GM04504 (cell line): ENCODE measurements around the gene RPL29.
"Not testable (repeated sequence)": the region's sequence is repeated elsewhere in the genome, so short reads cannot be mapped to it uniquely, and the experiment has no call there.

Experiments used
- DNase-seq: peaks from one replicate; pipeline ENCODE4 v3.0.0-alpha.2; 2012; ENCODE audit warnings: low read depth

Gene RPL29

DNA sequence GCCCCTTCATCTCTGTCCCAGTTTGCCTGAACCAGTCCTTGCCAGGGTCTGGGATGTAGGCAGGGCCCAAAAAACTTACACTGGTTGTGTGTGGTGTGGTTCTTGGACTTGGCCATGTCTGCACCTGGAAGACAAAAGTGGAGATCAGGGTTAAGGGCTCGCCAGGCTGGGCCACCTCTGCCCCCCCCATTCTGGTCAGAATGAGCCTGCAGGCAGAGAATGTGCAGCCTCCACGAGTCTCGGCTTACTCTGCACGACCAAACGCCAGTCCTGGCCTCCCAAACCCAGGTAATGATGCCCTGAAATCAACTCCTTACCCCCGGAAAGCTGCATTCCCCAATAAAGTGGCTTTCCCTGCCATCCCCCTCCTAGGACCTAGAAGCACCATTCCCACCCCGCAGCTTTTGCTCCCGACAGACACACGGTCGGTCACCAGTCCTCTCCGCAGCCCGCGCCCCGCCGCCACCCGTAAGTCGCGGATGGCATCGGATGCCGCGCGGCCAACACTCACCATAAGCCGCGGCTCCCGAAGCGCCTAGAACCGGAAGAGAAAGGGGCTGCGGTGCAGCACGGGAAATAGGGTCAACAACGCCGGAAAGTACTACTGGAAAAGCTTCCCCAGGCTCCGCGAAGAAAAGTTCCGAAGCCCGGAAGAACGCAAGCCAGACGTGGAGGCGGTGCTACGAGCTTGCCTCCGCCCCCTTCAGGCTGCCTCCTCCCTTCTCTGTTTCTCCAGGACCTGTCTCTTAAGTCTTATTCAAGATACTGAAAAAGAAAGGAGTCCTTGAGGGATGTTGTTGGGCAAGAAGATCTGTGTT is at the start of gene RPL29:
TSS of gene RPL29 (minus strand) at position 550 of the 818 bp plus-strand sequence. CDS start at position 116, 434 bp downstream.
- peak; percentile 89 for DNase-seq

DNA sequence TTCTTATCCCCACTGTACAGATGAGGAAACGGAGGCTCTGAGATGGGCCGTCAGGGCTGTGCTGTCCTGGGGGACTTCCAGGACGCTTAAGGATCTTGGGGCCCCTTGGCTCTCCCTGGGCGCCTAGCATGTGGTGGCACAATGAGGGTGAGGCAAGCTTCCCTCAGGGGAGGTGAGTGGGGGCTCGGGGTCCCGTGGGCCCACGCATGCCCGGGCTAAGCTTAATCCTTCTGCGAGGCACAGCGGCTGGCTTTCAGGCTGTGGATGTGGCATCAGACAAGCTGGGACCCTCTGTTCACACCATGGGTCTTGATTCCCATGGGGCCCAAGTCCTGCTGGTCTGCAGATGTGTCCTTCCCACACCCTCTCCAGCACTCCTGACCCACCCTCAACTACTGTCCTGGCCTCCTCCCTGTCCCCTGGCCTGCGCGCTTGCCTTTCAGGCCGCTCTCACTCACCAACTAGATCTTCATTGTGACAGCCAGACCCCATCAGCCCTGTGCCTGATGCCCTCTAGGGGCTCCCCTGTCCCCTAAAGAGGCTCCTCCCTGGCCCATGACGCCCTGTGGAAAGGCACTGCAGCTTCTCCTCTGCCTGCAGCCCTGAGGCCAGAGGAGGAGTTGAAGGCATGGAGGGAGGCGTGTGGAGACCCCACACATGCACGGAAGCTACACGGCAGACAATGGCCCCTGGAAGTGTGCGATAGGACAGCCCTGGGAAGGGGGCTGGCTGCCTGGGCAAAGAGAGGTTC is 49.3 kb upstream of the RPL29 start:
- DNase-seq, result no peak

DNA sequence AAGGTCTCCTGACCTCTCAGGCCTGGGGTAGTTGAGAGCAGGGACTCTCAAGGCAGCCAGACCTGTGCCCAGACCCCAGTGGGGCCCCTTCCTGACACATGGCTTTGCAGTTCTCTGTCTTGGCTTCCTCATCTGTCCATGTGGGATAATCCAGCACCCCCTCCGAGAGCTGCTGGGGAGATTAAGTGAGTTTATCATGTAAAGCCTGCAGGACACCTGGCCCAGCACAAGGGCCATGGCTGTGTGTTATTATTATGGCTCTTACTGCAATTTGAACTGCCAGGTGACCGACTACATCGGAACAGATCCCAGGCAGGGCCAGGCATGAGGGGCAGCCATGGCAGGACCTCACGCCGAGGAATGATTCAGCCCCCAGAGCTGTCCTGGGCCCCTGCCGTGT is 48.1 kb upstream of the RPL29 start:
- no peak for DNase-seq

DNA sequence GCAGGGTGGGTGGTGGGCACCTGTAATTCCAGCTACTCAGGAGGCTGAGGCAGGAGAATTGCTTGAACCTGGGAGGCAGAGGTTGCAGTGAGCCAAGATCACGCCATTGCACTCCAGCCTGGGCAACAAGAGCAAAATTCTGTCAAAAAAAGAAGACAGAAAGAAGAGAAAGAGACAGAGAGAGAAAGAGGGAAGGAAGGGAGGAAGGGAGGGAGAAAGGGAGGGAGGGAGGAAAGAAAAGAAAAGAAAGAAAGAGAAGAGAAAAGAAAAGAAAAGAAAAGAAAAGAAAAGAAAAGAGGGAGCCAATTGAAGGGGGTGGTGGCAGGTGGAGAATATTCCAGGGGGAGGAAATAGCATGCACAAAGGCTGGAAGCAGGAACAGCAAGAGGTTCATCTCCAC is 47.3 kb upstream of the RPL29 start:
- not testable (repeated sequence) for DNase-seq

DNA sequence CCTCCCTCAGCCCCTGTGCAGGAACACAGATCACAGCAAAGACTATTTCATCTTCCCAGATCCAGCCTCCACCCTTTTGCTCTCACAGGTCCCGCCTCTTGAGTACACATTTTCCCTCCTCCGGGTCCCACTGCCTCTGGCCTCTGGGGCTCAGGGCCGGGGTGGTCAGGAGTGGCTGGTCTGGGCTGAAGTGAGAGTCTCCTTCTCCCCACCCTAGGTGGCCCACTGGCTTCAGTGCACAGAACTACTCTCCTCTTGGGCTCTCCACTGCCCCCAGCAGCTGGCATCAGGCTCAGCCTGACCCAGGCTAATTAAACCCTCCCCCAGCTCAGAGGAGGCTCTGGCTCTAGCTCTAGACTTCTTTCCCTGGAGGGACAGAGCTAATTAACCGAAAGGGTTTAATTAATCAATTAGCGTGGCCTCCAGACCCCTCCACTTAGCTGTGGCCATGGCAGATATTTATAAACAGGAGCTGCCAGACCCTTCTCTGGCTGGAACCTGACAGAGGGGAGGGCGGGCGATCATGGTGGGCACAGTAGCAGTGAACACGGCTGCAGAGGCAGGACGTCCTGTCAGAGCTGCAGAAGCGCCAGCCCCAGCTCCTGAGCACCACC is 45.5 kb upstream of the RPL29 start:
- DNase-seq, result no peak

DNA sequence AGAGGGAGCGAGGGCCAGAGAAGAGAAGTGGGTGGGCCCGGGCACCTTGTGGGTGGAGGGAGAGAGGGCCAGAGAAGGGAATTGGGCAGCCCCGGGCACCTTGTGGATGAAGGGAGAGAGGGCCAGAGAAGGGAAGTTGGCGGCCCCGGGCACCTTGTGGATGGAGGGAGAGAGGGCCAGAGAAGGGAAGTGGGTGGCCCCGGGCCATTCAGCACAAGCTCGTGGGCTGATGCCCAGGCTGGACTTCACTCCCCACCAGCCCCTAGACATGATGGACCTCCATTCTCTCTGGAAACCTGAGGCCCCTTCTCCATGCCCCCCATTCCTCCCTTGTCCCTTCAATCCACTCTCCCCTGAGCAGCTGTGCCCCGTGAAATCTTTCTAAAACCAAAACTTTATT is 44.9 kb upstream of the RPL29 start:
- DNase-seq, result no peak

DNA sequence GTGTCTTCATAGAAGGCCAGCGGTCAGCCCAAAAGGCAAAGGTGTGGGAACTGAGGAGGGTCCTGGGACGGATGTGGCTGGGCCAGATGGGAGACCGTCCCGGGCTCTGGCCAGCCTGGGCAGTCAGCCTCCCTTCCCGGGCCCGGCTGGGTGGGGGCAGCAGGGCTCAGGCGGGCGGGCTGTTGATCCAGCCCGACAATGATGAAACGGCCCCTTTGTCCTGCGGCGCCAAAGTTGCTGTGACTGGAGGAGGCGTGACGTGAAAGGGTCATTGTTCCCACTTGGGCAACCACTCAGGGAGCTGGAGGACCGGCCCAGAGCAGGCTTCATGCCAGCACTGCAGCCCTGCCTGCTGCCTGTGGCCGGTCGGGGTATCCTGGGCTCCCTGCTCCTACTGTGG is 44.2 kb upstream of the RPL29 start:
- DNase-seq, result no peak

DNA sequence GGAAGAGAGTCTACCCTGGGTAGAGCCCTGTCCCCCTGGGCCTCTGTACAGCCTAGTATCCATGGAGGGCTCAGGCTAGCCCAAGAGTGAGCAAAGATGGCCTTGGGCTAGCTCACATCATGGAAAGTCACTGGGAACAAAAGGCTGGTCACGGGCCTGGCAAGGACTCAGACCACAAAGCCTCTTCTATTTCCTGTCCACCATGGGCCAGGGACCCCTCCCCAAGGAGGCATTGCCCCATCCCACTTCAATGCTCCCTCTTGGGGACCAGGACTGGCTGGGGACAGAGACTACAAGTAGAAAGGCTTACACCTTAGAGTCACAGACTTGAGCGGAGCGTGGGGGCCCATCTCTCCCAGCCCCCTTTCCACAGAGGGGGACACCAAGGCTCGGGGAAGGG is 43.7 kb upstream of the RPL29 start:
- DNase-seq, result no peak

DNA sequence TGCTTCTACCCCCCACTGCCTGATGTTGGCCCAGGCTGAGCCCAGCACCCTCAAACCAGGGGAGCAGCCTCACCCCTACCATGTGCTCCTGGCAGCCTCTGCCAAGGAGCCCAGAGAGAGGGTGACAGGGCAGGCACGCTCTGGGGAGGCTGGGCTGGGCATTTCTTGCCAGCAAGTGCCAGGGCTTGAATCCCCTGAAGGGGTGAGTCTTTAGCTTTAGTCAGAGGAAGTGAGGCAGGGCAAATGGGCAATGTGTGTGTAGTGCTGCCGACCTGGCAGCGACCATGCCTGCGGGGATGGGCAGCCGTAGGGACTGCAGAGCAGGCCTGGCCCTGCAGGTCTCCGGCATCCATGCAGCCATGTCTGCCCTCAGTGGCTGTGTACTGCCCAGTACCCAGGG is 42.5 kb upstream of the RPL29 start:
- no peak for DNase-seq

DNA sequence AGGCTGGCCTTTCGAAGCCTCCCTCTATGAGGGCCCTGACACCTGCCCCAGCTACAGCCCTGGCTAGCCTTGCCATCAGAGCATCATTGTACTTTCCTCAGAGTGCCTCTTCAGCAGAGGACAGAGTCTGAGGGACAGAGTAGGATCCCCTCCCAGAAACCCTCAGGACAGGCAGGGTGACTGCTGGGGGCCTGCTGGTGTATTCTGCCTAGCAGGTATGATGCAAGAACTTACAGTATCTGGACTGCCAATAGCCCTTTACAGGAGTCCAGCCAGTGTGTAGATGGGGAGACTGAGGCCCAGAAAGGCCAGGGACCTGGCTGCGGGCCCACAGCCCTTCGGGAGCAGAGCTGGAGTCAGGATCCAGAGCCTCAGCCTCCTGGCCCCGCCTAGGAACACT is 41.6 kb upstream of the RPL29 start:
- DNase-seq, result no peak

DNA sequence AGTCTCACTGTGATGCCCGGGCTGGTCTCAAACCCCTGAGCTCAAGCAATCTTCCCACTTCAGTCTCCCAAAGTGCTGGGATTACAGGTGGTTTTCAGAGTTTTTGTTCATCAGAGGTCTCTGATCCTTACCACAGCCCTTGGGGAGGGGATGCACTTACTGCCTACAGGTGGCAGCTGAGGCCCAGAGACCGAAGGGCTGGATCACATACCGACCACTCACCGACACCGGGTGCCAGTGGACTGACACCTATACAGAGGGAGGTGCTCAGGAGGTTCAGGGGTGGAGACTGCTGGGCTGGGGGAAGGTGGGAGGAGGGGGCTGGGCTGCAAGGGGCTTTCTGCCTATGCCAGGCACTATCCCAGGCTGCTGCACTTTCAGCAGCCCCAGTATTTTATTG is 41.1 kb upstream of the RPL29 start:
- DNase-seq, result no peak

DNA sequence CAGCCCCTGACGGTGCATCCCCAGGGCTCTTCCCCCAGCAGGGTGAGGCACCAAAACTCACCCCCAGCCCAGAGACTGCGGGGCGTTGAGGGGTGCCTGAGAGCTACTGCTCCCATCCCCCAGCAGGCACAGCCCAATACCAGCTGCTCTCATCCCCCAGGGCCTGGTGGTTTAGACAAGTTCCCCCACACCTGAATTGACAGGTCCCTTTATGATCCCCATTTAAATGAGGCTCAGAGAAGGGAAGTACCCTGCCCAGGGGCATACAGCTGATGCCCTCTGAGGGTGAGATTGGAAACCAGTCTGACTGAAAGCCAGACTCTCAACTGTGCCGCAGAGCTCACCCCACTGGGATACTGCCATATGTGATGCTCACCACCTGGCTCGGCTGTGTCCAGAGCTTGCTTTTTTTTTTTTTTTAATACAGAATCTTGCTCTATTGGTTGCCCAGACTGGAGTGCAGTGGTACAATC is 40.6 kb upstream of the RPL29 start:
- DNase-seq, result no peak

DNA sequence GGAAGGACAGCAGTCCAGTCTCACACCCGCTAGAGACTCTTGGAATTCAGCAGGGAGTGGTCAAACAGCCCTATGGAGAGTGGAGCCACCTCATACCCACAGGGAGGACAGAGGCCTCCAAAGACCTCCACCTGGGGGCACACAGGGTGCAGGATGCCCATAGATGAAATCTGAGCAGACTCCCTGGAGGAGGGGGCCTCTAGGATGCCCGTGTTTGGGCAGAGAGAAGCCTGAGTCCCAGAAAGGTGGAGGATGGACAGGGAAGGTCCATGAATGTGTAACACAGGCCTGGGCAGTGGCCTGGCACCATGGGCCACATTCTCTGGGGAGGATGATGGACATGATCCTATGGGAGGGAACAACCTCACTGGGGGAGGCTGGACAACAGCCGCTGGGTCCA is 39.0 kb upstream of the RPL29 start:
- no peak for DNase-seq

DNA sequence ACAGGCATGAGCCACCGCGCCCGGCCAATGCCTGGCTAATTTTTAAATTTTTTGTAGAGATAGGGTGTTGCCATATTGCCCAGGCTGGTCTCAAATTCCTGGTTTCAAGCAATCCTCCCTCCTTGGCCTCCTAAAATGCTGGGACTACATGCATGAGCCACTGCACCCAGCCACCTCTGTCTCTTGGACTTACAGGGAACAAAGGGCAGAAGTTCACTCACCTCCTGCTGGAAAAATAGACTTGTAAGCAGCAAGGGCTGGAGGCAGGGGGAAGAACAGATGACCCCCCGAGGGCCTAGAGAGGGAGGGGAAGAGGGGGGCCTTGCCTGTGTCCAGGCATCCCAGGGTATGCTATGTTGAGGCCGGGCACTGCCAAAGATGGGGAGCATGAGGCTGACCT is 38.5 kb upstream of the RPL29 start:
- DNase-seq, result no peak

DNA sequence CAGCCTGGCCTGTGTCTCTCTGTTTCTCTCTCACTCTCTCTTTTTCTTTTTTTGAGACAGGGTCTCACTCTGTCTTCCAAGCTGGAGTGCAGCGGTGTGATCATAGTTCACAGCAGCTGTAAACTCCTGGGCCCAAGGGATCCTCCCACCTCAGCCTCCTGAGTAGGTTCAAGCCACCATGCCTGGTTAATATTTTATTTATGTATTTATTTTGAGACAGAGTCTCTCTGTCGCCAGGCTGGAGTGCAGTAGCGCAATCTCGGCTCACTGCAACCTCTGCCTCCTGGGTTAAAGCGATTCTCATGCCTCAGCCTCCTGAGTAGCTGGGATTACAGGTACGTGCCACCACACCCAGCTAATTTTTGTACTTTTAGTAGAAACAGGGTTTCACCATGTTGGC is 38.1 kb upstream of the RPL29 start:
- not testable (repeated sequence) for DNase-seq

DNA sequence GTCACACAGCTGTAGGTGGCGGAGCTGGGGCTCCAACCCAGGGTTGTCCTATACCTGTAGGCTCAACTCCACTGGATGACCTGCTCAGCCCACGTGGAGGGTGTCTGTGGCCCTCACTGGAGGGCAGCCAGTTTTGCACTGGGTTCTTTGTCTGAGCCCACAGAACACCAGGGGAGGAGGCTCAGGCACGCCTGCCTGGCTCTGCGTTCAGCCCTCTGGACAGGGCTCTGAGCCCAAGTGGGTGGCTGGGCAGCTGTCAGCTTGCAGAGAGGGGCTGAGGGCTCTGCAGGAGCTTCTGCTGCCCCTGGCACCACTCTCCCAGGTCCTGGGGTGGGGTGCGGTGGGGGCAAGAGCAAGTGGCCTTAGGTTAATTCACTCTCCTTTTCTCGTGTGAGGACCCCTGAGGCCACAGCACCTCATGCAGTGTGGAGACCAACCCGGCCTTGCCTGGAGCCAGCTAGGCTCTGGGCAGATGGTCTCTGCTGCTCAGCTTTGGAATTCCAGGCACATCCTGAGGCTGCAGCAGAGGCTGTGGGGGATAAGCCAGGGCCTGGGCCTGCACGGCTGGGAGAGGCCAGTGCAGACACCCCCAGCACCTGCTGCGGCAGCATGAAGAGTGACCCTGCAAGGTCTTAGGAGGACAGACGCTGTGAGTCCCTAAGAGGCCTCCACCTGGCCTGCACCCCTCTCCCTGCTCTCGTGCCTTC is 37.2 kb upstream of the RPL29 start:
- no peak for DNase-seq

DNA sequence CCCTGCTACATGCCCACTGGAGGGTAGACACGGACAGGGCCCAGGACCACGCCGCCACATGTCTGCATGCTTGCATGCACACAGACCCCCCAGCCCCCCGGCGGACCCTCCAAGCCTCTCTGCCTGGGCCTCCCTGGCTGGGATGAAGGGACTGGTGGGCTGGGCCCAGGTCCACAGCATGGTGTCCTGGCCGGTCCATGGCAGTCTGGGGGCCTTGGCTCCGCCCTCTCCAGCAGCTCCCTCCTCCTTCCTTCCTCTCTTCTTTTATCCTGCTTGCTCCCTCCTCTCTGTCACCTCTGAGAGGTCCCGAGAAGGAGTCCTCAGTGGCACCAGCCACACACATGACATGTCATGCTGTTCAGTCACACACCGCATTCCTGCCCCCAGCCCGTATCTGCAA is 36.2 kb upstream of the RPL29 start:
- DNase-seq, result no peak

DNA sequence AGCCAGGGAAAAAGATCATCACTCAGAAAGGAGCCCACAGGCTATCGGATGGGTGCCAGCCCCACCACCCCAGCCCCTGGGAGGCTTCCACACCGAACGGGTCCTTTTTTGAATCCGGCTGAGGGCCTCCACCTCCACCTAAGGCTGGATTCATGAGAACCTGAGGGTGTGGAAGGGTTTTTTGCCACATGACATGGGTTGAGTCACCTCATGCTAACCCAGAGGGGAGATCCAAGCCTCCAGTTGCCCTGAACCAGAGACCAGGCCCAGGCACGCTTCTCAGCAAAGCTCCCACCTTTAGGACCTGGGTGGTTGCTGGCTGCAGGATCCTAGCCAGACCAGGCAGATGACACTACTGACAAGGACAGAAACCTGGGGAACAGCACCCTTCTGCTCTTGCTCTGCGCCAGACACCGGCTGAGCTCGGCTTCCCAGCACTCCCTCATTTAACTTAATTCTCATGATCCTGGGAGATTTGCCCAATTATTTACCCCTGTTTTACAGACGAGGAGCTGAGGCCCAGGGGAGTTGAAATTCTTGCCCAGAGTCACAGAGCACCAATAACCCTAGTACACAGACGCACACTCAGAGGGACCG is 35.1 kb upstream of the RPL29 start:
- no peak for DNase-seq

DNA sequence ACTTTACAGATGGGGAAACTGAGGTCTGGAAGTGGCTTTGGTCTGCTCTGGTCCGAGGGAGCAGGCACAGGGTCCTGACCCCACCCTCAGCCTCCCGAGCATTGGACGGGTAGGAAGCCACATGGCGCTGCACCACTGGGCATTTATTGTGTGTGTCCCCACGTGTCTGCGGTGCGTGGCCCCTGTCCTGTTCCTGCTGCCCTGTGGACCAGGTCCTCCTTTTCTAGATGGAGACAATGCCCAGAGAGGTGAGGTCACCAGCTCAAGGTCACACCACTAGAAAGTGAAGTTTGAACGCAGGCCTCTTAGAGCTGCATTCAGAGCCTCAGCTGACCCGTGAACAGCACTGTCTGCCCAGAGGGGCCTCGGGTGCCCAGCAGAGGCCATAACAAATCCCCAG is 33.8 kb upstream of the RPL29 start:
- no peak for DNase-seq

DNA sequence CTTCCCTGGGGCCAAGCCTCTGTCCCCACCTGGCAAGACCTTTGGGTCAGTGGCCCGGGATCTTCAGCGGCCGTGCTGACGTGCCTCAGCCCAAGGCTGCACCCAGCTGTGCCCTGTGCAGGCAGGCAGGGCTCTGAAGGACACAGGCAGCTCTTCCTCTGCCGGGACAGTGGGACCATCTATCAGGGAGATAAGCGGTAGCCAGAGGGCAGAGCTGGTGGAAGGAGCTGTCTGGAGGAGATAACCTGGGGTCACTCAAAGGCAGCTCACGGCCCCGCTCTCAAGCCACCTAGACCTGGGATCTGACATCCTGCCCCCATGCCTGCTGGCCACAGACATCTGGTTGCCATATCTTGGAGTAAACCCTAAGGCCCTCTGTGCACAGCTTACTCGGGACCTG is 33.4 kb upstream of the RPL29 start:
- no peak for DNase-seq

DNA sequence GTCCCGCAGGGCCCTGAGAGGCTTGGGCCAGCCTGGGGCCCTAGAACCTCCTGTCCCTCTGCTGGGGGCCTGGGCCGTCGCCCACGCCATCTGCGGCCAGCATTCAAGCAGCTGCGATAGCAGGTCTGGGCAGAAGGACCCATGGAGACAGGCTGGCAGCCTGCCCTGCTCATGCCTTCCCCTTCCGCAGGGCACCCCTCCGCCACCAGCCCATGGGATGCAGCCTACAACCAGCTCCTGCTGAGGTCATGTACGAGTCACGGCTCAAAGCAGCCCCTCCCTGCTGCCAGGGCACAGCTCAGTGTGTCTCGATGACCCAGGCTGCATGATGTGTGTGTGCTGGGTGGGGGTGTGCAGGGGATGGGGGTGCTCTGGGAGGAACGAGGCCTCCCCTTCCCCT is 32.9 kb upstream of the RPL29 start:
- DNase-seq, result no peak

DNA sequence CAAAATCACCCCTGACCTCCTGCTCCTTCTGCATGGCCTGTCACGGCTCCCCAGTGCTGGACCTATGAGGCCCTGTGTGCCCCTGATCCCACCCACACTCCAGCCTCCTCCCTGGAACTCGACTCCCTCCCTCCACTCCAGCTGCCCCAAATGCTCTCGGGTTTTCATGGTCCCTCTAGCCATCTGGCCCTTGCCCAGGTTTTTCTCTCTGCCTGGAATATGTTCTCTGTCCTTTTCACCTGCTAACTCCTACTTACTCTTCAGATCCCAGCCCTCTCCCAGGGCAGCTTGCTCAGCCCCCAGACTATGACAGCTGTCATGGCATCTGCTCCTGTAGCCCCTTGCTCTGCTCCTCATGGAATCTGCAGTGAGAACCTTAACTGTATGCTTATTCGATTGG is 30.3 kb upstream of the RPL29 start:
- DNase-seq, result no peak
